Measurements from ENCODE around the gene WDR81.

WDR81 gene

DNA sequence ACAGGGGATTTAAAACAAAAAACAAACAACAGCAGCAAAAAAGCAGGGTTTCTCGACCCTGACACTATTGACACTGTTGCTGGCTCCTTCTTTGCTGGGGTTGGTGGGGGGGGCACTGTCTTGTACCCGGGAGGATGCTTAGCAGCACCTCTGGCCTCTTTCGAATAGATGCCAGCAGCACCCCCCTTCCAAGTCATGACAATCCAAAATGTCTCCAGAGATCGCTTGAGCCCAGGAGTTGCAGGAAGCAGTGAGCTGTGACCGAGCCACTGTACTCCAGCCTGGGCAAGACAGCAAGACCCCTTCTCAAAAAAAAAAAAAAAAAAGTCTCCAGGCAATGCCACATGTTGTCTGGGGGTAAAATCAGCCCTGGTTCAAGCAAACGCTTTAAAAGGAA lies 57.7 kb downstream of the WDR81 start:
- DNase-seq (ENCODE audit: low read depth): no peak

DNA sequence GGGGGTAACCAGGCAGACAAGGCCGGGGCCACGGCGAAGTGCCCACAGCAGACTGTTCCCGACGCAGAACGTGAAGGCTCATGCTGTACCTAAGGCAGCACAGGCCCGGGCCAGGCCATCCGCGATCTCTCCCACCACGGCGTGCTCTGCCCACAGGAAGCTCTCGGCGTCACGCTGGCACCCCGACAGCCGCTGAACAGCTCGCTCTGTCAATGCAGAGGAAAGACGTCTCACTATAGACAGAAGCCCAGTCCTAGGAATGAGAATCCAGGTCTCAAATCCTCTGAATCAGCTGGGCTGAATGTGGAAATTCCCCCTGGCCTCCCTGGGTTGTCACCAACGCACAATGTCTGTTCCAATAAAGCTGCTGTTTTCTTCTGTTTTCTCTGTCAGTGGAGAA lies 58.8 kb downstream of the WDR81 start:
- DNase-seq (ENCODE audit: low read depth): no peak

DNA sequence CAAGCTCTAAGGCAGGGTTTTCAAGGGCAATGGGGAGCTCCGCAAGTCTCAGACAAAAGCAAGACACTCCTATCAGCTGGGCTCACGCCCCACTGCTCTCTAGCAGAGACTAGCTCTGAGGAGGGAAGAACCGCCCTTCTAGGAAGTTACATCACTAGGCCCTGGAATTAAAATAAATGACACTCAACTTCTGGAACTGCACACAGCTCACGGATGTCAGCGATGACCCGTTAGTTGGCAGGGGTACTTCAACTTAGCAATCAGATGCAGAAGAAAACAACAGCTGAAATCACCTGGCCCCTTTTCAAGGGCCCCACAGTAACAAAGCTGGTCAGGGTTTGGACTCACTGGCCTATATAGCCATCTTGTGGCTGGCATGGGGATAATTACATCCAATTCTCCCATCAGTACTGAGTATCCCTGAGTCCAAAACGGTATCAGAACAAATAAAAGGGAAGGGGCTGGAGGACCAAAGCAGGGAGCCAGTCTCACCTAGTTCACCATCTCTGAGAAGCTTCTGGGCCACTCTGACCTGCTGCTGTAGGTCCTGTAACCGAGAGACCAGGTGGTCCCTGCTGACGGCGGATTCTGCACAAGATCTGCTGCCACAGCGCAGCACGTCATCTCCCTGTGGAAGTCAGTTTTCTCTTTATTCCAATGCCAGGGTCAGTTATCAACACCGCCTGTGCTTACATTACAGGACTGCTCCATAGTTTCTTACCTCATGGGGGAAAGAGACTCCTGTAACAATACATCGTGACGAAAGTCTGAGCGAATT lies 59.5 kb downstream of the WDR81 start:
- no peak for DNase-seq (ENCODE audit: low read depth)

DNA sequence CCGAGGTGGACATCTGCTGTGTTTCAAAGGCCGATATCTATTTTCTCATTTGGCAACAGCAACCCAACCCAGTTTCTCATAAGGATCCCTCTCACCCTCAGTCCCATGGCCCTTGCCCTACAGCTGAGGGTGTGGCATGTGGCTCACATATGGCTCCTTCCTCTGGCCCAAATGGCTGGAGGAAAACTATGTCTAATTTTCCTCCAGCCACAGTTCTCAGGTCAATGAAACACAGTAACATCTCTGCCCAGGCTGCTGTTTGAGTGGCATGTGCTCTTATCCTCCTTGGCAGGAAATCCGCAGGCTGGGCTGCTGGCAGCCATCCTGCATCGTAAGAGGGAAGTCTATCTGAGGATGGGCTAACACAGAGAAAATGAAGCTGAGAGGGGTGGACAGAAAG lies 61.4 kb downstream of the WDR81 start:
- DNase-seq (ENCODE audit: low read depth): no peak

DNA sequence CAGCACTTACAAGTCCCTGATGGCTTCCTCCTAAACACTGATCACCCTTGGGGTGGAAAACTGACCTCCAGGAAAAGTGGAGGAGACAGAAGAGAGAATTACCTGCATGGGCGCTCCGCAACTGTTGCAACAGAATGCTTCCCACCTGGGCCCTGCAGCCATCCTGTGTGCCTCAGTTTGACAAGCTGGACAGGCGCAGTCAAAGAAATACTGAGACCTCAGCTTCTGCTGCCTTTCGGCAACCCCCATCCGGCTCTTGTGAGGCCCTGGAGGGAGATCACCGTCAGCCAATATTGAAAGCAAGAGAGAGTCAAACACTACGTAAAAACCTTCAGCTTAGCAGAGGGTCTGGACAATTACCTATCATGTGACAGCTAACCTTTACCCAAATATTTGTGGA lies 62.2 kb downstream of the WDR81 start:
- DNase-seq (ENCODE audit: low read depth): no peak

DNA sequence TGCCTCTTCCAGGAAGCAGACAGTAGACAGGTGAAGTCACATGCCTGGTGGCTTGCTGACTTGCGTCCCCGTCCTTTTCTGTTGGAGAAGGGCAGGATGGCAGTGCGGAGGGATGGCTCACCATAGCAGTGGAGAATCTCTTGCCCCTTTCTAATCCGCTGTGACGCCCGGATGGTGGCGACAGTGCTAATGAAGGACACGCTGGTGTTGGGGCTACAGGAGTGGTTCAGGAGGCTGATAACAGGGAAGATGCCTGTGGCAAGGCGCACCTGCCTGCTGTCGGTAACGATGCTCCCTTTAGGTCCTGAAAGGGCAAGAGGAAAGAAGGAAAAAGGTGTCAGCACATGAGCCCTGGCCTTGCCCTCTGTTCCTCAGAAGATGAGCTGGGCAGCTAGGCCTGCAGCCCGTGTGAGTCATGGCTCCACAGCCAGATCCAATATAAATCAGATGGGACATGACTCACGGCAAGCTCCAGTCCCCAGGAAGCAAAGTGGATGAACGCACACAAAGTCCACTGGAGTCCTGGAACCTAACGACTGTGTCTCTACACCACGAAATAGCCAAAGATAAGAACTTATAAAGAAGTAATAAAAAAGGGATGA lies 62.9 kb downstream of the WDR81 start:
- no peak for DNase-seq (ENCODE audit: low read depth)

Measured in stimulated activated CD8-positive, alpha-beta memory T cell treated with anti-CD3 and anti-CD28 coated beads, Interleukin-12 subunit alpha, Interleukin-12 subunit beta, amount 100 ng/mL, for 4 hours (primary cell).